GM23338 (cell line): ENCODE results near the gene IER5L. TPM values are rescaled to one million over a fixed set of nuclear protein-coding genes. Genes with fewer than 3 reads are reported as not detected.

Experiments
- ATAC-seq: fragments of 200-7000 bp; cut with Tn5 transposase; 3 replicates; pipeline ENCODE4 v1.9.1; 2020
- DNase-seq: peaks from one replicate; pipeline ENCODE4 v3.0.0-alpha.2; 2015; ENCODE audit warnings: low spot score
- H2AFZ ChIP-seq: fragments of 200-600 bp; sonication (generic); 2 replicates; pipeline ENCODE4 v1.8.0; 2016; ENCODE audit warnings: antibody characterized with exemption, mild to moderate bottlenecking, moderate library complexity
- H3F3A ChIP-seq: fragments of 200-600 bp; sonication (generic); replicated peaks from 2 replicates; pipeline ENCODE4 v1.8.0; 2017; ENCODE audit warnings: antibody characterized with exemption, mixed run types, low read depth
- H3K27ac ChIP-seq: fragments of 200-600 bp; sonication (generic); 2 replicates; pipeline ENCODE4 v1.6.1; 2016; ENCODE audit warnings: low read depth
- H3K27me3 ChIP-seq: fragments of 200-600 bp; sonication (generic); 2 replicates; pipeline ENCODE4 v1.8.0; 2016; ENCODE audit warnings: mild to moderate bottlenecking, mixed run types, moderate library complexity; ENCODE audit not compliant: insufficient read depth
- H3K36me3 ChIP-seq: fragments of 200-600 bp; sonication (generic); 2 replicates; pipeline ENCODE4 v1.8.0; 2016; ENCODE audit warnings: mild to moderate bottlenecking; ENCODE audit not compliant: insufficient read depth
- H3K4me1 ChIP-seq: fragments of 200-600 bp; sonication (generic); 2 replicates; pipeline ENCODE4 v1.8.0; 2016; ENCODE audit warnings: mild to moderate bottlenecking, moderate library complexity; ENCODE audit not compliant: insufficient read depth
- H3K4me2 ChIP-seq: fragments of 200-600 bp; sonication (generic); 2 replicates; pipeline ENCODE4 v1.7.1; 2017; ENCODE audit warnings: mixed run types
- H3K4me3 ChIP-seq: fragments of 200-600 bp; sonication (generic); 2 replicates; pipeline ENCODE4 v1.6.1; 2016; ENCODE audit warnings: mixed run types
- H3K79me2 ChIP-seq: fragments of 200-600 bp; sonication (generic); replicated peaks from 2 replicates; pipeline ENCODE4 v1.8.0; 2017; ENCODE audit warnings: mild to moderate bottlenecking; ENCODE audit not compliant: insufficient read depth
- H3K9me2 ChIP-seq: fragments of 200-600 bp; sonication (generic); 2 replicates; pipeline ENCODE4 v1.8.0; 2017; ENCODE audit not compliant: insufficient read depth
- H4K20me1 ChIP-seq: fragments of 200-600 bp; sonication (generic); replicated peaks from 2 replicates; pipeline ENCODE4 v1.8.0; 2017; ENCODE audit warnings: mild to moderate bottlenecking; ENCODE audit not compliant: insufficient read depth
- H3K27ac Mint-ChIP-seq: 2 replicates; pipeline ENCODE4 v1.8.0; 2020; ENCODE audit warnings: inconsistent platforms, mild to moderate bottlenecking, moderate library complexity, mixed read lengths
- H3K27me3 Mint-ChIP-seq: 3 replicates; pipeline ENCODE4 v1.8.0; 2022; ENCODE audit warnings: low read depth, mild to moderate bottlenecking, moderate library complexity, mixed read lengths, inconsistent platforms; ENCODE audit not compliant: insufficient read depth, poor library complexity
- H3K36me3 Mint-ChIP-seq: 3 replicates; pipeline ENCODE4 v1.8.0; 2021; ENCODE audit warnings: low read depth, mild to moderate bottlenecking, inconsistent platforms, moderate library complexity, mixed read lengths
- H3K4me1 Mint-ChIP-seq: 3 replicates; pipeline ENCODE4 v1.8.0; 2020; ENCODE audit warnings: mild to moderate bottlenecking, inconsistent platforms, mixed read lengths
- H3K4me3 Mint-ChIP-seq: 3 replicates; pipeline ENCODE4 v1.8.0; 2021; ENCODE audit warnings: moderate library complexity, mild to moderate bottlenecking, inconsistent platforms, mixed read lengths
- H3K9me3 Mint-ChIP-seq: 3 replicates; pipeline ENCODE4 v1.8.0; 2020; ENCODE audit warnings: moderate library complexity, mild to moderate bottlenecking, inconsistent platforms, mixed read lengths
- EZH2phosphoT487 ChIP-seq: fragments of 200-600 bp; sonication (generic); IDR thresholded peaks from one replicate; pipeline ENCODE4 v1.8.1; 2018; ENCODE audit warnings: antibody characterized with exemption; ENCODE audit not compliant: unreplicated experiment
- JUNB ChIP-seq: IDR thresholded peaks from one replicate; pipeline ENCODE4 v1.6.1; 2016; ENCODE audit warnings: antibody characterized with exemption; ENCODE audit not compliant: unreplicated experiment
- POLR2AphosphoS5 ChIP-seq: IDR thresholded peaks from 2 replicates; pipeline ENCODE4 v1.6.1; 2016; ENCODE audit warnings: antibody characterized with exemption, low read depth
- REST ChIP-seq: IDR thresholded peaks from one replicate; pipeline ENCODE4 v1.6.1; 2018; ENCODE audit warnings: antibody characterized with exemption; ENCODE audit not compliant: unreplicated experiment
- STAT1 ChIP-seq: IDR thresholded peaks from one replicate; pipeline ENCODE4 v1.6.1; 2016; ENCODE audit warnings: antibody characterized with exemption; ENCODE audit not compliant: unreplicated experiment
- ZNF114 ChIP-seq: fragments of 250-450 bp; sonication (Bioruptor Pico); IDR thresholded peaks from 2 replicates; pipeline ENCODE4 v1.5.0; 2020; ENCODE audit warnings: mild to moderate bottlenecking, moderate library complexity
- ZNF331 ChIP-seq: fragments of 250-450 bp; sonication (Bioruptor Pico); IDR thresholded peaks from 2 replicates; pipeline ENCODE4 v1.5.0; 2020; ENCODE audit warnings: low read depth, mild to moderate bottlenecking, moderate library complexity
- polyA plus RNA-seq: library from polyadenylated mRNA; unstranded; fragments of >200 nt; fragmentation: Nextera tagmentation; extraction: Ambion mirVana; gene quantifications from 2 replicates; pipeline ENCODE4 v1.2.1, GENCODE V29; 2016
- total RNA-seq: library from RNA; depleted of rRNA; stranded (reverse); fragments of >200 nt; shearing (Covaris generic); gene quantifications from 2 replicates; pipeline ENCODE4 v1.2.3, GENCODE V29; 2014
- TF ChIP-seq, protein P1 (sequence below), 2 experiments: fragments of 200-600 bp in 1 of 2; sonication (generic) in 1 of 2; conservative IDR thresholded peaks; 2 replicates each; pipeline versions ENCODE4 v1.5.1 to v1.6.1; 2016 to 2017; ENCODE audit warnings: antibody characterized with exemption in 2 of 2, low read depth in 2 of 2, mild to moderate bottlenecking in 2 of 2, moderate library complexity in 1 of 2
- TF ChIP-seq, protein P2 (sequence below): IDR thresholded peaks from 2 replicates; pipeline ENCODE4 v1.6.1; 2016; ENCODE audit warnings: antibody characterized with exemption

IER5L gene
- total and polyA plus RNA-seq, 2 experiments from 2014 or later, result 0.19 to 0.90 TPM

GRCh38 chr9:129133082-129133481, 45.0 kb downstream of the IER5L start (continued):
- no peak for TF ChIP-seq STAT1

DNA sequence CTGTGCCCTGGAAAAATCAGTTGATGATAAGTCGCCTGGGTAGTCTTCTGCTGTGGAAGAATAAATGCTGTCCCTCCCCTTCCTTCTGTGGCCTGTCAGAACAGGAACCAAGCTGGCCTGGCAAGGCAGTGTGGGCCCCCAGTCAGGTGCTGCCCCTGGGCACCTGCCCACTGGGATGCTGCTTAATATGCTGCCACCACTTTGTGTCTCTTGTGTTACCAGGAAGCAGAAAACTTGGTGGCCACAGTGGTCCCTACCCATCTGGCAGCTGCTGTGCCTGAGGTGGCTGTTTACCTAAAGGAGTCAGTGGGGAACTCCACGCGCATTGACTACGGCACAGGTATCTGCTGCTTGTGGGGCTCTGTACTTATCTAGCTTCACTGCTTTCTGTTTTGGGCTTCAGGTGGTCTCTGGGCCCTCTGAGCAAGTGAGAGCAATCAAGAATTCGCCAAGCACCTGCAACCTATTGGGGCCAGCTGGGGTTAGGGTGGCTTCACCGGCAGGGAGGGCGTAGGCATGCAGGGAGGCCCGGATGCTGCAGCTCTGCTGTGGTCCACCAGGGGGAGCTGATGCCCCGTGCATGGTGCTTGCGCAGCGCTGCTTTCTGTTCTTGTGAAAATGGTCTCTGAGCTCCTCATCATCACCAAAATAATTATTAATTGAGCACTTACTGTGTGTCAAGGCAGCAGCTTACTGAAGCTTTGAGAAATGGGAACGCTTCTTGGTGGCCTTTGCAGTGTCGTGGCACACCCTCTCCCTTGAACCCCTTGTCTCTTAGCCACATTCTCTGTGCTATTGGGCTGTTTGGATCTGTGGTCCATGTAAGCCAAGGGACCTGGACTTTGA, 46.5 kb downstream of the IER5L start:
- Histone ChIP-seq H3K4me1 (peaks cover 11% of the 10 kb centered on the region), H3K4me3 (no peak overlapping the region), H3K79me2 (0 out of 2 replicates have a peak, but pooled peaks cover 9% of the 10 kb centered on the region), H3K4me2 (no peak overlapping the region), H3F3A (peaks cover 10% of the 10 kb centered on the region; the same call in 1 of the 2 replicates), H2AFZ (no peak overlapping the region), H3K9me2 (no peaks in the 10 kb centered on the region), H3K27me3 (no peaks in the 10 kb centered on the region), H3K36me3 (peaks cover 17% of the 10 kb centered on the region; the same call in 1 of the 2 replicates), H3K27ac (no peak overlapping the region), H4K20me1 (0 out of 2 replicates have a peak, but pooled peaks cover 2% of the 10 kb centered on the region)
- ATAC-seq (peak; percentile 78), DNase-seq (peak; percentile 88)
- Mint-ChIP-seq H3K27ac (no peak overlapping the region), H3K4me3 (no peak overlapping the region), H3K36me3 (peaks cover 62% of the 10 kb centered on the region), H3K9me3 (no peaks in the 10 kb centered on the region), H3K4me1 (peaks cover 18% of the 10 kb centered on the region), H3K27me3 (peaks cover 6% of the 10 kb centered on the region)
- no peak for TF ChIP-seq STAT1
- TF ChIP-seq, protein P1, sequence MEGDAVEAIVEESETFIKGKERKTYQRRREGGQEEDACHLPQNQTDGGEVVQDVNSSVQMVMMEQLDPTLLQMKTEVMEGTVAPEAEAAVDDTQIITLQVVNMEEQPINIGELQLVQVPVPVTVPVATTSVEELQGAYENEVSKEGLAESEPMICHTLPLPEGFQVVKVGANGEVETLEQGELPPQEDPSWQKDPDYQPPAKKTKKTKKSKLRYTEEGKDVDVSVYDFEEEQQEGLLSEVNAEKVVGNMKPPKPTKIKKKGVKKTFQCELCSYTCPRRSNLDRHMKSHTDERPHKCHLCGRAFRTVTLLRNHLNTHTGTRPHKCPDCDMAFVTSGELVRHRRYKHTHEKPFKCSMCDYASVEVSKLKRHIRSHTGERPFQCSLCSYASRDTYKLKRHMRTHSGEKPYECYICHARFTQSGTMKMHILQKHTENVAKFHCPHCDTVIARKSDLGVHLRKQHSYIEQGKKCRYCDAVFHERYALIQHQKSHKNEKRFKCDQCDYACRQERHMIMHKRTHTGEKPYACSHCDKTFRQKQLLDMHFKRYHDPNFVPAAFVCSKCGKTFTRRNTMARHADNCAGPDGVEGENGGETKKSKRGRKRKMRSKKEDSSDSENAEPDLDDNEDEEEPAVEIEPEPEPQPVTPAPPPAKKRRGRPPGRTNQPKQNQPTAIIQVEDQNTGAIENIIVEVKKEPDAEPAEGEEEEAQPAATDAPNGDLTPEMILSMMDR (conservative IDR thresholded peaks at IDR 0.05; ENCODE audit: low read depth in 2 of 2), result peak; percentile 96 to 99

- H3K36me3 ChIP-seq, result peaks cover 17% of the 10 kb centered on the region; the same call in 1 of the 2 replicates
- no peaks in the 10 kb centered on the region for H3K27me3 ChIP-seq
- ATAC-seq (no peak), DNase-seq (no peak)
- peaks cover 10% of the 10 kb centered on the region; the same call in 1 of the 2 replicates for H3F3A ChIP-seq
- peaks cover 13% of the 10 kb centered on the region for H3K4me1 ChIP-seq
- Mint-ChIP-seq H3K4me3 (no peak overlapping the region), H3K27me3 (peaks cover 6% of the 10 kb centered on the region), H3K9me3 (no peaks in the 10 kb centered on the region), H3K27ac (no peak overlapping the region), H3K4me1 (peaks cover 22% of the 10 kb centered on the region), H3K36me3 (peaks cover 61% of the 10 kb centered on the region)
- 0 out of 2 replicates have a peak, but pooled peaks cover 9% of the 10 kb centered on the region for H3K79me2 ChIP-seq
- no peak overlapping the region for H3K4me2 ChIP-seq
- no peak overlapping the region for H3K4me3 ChIP-seq
- H3K27ac ChIP-seq, result no peak overlapping the region
- H4K20me1 ChIP-seq, result 0 out of 2 replicates have a peak, but pooled peaks cover 2% of the 10 kb centered on the region
- H3K9me2 ChIP-seq, result no peaks in the 10 kb centered on the region
- no peak overlapping the region for H2AFZ ChIP-seq
- TF ChIP-seq ZNF331 (CRISPR knock-in tag), result no peak
- no peak for TF ChIP-seq ZNF114 (CRISPR knock-in tag)
- TF ChIP-seq POLR2AphosphoS5, result no peak
- no peak for TF ChIP-seq REST
- TF ChIP-seq, protein P1 (conservative IDR thresholded peaks at IDR 0.05; ENCODE audit: low read depth in 2 of 2), result no peak
- TF ChIP-seq, protein P2, sequence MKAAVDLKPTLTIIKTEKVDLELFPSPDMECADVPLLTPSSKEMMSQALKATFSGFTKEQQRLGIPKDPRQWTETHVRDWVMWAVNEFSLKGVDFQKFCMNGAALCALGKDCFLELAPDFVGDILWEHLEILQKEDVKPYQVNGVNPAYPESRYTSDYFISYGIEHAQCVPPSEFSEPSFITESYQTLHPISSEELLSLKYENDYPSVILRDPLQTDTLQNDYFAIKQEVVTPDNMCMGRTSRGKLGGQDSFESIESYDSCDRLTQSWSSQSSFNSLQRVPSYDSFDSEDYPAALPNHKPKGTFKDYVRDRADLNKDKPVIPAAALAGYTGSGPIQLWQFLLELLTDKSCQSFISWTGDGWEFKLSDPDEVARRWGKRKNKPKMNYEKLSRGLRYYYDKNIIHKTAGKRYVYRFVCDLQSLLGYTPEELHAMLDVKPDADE, result no peak
- TF ChIP-seq EZH2phosphoT487, result no peak
- no peak for TF ChIP-seq JUNB
Observed at GRCh38 chr9:129130791-129131190, 47.3 kb downstream of the IER5L start.
